Measurements from ENCODE around the gene GSDME. TPM values are rescaled to one million over a fixed set of nuclear protein-coding genes. Genes with fewer than 3 reads are reported as not detected.

The GSDME gene
- total RNA-seq: 10 to 100 TPM; 14.3 to 37.0 (median 31.2) TPM
- polyA plus RNA-seq: 10 to 100 TPM; 20.3 to 29.2 TPM
- long read RNA-seq, donor 1, full-length matches to known transcripts: 169 of 205 reads
- long read RNA-seq, donor 1, partial matches to known transcripts: 26 of 205 reads
- long read RNA-seq, donor 1, other reads (novel, unspliced or antisense): 10 of 205 reads
- long read RNA-seq, donor 2, partial matches to known transcripts: 7 of 12 reads
- long read RNA-seq, donor 2, other reads (novel, unspliced or antisense): 0 of 12 reads
- long read RNA-seq, donor 3, transcript GSDME-215 (10 exons, 2,250 nt): major isoform, 22 of 30 reads
- long read RNA-seq, donor 3, partial matches to known transcripts: 2 of 30 reads
- long read RNA-seq, donor 3, other reads (novel, unspliced or antisense): 1 of 30 reads

DNA sequence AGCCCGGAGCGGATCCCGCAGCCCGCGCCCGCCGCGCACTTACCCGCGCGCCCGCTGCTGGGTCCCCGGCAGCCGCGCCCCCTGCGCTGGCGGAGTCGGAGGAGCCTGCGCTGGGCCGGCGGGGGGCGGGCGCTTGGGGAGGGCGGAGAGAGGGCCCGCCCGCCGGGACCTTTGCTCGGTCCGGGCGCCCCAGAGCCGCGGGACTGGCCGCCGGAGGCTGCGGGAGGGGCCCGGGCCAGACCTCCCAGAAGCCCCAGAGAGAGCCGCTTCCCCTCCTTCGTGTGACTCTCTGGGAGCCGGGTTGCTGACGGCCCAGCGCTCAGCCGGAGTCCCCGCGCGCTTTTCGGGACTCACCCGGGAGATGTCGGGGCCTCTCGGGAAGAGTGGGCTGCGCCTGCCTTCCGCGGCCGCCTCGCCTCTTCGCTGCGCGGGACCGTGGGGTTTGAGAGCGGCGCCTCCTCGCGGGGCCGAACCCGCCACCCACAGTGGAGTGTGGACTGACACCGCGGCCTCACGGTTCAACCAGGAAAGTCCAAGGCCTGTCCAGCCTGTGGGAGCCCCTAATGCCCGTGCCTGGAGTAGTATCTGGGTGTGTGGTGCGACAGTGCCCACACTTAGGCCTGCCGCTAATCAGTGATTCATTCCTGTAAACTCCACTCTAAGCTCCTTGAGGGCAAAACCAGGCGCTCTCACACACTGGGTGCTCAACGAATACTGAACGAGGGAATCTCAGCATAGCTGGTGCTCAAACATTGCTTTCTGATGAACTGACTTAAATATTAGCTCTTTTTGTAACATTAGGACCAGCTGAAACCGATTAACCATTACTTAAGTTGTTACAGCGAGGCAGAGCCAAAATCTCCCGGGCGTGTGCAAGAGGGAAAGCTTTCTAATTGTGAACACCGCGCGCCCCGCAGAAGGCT, at the start of gene GSDME:
TSS of gene GSDME (minus strand) at position 112 of the 923 bp plus-strand sequence. CDS start 7,690 bp downstream, outside the sequence.
- intact Hi-C loops (cut with DNase I): no loop called here
- no peaks in the 10 kb centered on the region for H3K4me1 ChIP-seq (ENCODE audit: insufficient read depth)
- TF ChIP-seq POLR2A (IDR thresholded peaks at IDR 0.05) (peak; percentile 27), EP300 (IDR thresholded peaks at IDR 0.05) (no peak)
- H3K4me3 ChIP-seq: peak within 1 kb of the TSS; percentile 81
- no peaks in the 10 kb centered on the region for H3K9me3 ChIP-seq
- 9 to 17% (median 11%) methylated on average over 38 to 81 of the region's 81 CpGs for WGBS, 3 donors
- peak; percentile 73 to 80 (median 78) for DNase-seq
- H3K27me3 ChIP-seq: no peaks in the 10 kb centered on the region
- no peaks in the 10 kb centered on the region for H3K36me3 ChIP-seq
- peak within 1 kb of the TSS; percentile 92 to 98 for H3K27ac ChIP-seq

DNA sequence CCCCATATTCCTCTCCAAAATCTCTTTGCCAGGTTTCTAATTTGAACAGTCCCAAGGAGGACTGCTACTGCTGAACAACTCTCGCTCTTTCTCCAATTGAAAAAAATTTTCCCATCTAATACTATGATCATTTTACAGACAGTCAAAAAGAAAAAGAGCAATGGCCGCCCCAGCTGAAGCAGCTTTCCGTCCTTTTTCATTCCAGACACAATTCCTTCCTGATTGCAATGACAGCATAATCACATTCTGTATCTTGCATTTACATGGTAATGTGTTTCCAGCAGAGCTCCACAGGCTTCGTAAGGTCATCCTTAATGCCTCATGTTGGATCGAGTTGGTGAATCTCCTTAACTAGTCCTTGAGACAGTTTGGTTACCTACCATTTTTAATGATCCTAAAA, 45.0 kb upstream of the GSDME start:
- TF ChIP-seq CTCF (IDR thresholded peaks at IDR 0.05): no peak
- no peak for TF ChIP-seq POLR2A (IDR thresholded peaks at IDR 0.05)
- no peak for TF ChIP-seq EP300 (IDR thresholded peaks at IDR 0.05)
- H3K4me3 ChIP-seq: no peak overlapping the region
- no peaks in the 10 kb centered on the region for H3K4me1 ChIP-seq (ENCODE audit: insufficient read depth)
- no peaks in the 10 kb centered on the region for H3K27me3 ChIP-seq
- no peak for DNase-seq
- no peak overlapping the region for H3K27ac ChIP-seq
- no peaks in the 10 kb centered on the region for H3K36me3 ChIP-seq
- 93 to 98% (median 97%) methylated on average over 5 of the region's 5 CpGs for WGBS, 3 donors
- intact Hi-C loops (cut with DNase I): no loop called here
- no peaks in the 10 kb centered on the region for H3K9me3 ChIP-seq

DNA sequence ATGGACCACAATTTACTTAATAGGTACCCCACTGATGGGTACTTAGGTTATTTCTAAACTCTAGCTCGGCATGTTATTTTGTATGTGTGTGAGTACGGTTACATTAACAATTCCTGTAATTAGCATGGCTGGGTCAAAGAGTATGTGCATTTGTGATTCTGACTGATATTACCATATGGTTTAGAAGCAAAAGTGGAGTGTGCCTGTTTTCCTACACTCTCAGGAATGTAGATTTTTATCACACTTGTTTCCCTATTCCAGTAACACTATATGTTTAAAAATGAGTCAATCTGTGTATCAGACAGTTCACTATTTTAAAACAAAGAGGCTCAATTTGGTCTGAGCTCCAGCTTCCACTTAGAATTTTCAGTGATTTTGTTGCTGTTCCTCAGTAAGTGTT, 44.6 kb upstream of the GSDME start:
- no peaks in the 10 kb centered on the region for H3K36me3 ChIP-seq

GRCh38 chr7:24800667-24801066, 43.4 kb upstream of the GSDME start:
- Histone ChIP-seq H3K36me3 (no peaks in the 10 kb centered on the region), H3K27ac (no peak overlapping the region), H3K4me3 (no peak overlapping the region), H3K27me3 (no peaks in the 10 kb centered on the region), H3K9me3 (no peaks in the 10 kb centered on the region), H3K4me1 (ENCODE audit: insufficient read depth) (no peaks in the 10 kb centered on the region)
- intact Hi-C loops (cut with DNase I): no loop called here
- 90 to 97% (median 96%) methylated on average over 9 of the region's 9 CpGs for WGBS, 3 donors
- no peak for DNase-seq
- TF ChIP-seq POLR2A (IDR thresholded peaks at IDR 0.05) (no peak), EP300 (IDR thresholded peaks at IDR 0.05) (no peak), CTCF (IDR thresholded peaks at IDR 0.05) (no peak)

More for the DNA sequence above, 44.6 kb upstream of the GSDME start:
- TF ChIP-seq EP300 (IDR thresholded peaks at IDR 0.05): no peak
- no peak for TF ChIP-seq CTCF (IDR thresholded peaks at IDR 0.05)
- no peak for TF ChIP-seq POLR2A (IDR thresholded peaks at IDR 0.05)
- no peak for DNase-seq
- intact Hi-C loops (cut with DNase I): no loop called here
- Histone ChIP-seq H3K27me3 (no peaks in the 10 kb centered on the region), H3K4me1 (ENCODE audit: insufficient read depth) (no peaks in the 10 kb centered on the region), H3K9me3 (no peaks in the 10 kb centered on the region), H3K27ac (no peak overlapping the region), H3K4me3 (no peak overlapping the region)
- 96 to 99% (median 98%) methylated on average over 2 of the region's 2 CpGs for WGBS, 3 donors
